ENCODE results near the gene PMVK.

PMVK gene

GRCh38 chr1:154877370-154877974, 59.0 kb downstream of the PMVK start:
- no peak for DNase-seq

GRCh38 chr1:154876842-154877369, 59.6 kb downstream of the PMVK start:
- no peak for DNase-seq
